Body of pancreas (tissue), 4 donors: ENCODE measurements around the gene FATE1.

ENCODE experiments used
- POLR2A ChIP-seq, 3 donors: fragments of 450-650 bp; IDR thresholded peaks; one replicate each; pipeline ENCODE4 v1.6.1; 2016; ENCODE audit warnings: antibody characterized with exemption in 3 of 3, mild to moderate bottlenecking in 2 of 3
- TF ChIP-seq, protein P1 (sequence below), 7 experiments: fragments of 450-650 bp in 4 of 7; fragments of 200-600 bp in 3 of 7; sonication (generic) in 3 of 7; IDR thresholded peaks; one replicate each; pipeline ENCODE4 v1.5.1; 2016 to 2019; ENCODE audit warnings: antibody characterized with exemption in 7 of 7

- TF ChIP-seq POLR2A (IDR thresholded peaks at IDR 0.05) = no peak
- TF ChIP-seq, protein P1, sequence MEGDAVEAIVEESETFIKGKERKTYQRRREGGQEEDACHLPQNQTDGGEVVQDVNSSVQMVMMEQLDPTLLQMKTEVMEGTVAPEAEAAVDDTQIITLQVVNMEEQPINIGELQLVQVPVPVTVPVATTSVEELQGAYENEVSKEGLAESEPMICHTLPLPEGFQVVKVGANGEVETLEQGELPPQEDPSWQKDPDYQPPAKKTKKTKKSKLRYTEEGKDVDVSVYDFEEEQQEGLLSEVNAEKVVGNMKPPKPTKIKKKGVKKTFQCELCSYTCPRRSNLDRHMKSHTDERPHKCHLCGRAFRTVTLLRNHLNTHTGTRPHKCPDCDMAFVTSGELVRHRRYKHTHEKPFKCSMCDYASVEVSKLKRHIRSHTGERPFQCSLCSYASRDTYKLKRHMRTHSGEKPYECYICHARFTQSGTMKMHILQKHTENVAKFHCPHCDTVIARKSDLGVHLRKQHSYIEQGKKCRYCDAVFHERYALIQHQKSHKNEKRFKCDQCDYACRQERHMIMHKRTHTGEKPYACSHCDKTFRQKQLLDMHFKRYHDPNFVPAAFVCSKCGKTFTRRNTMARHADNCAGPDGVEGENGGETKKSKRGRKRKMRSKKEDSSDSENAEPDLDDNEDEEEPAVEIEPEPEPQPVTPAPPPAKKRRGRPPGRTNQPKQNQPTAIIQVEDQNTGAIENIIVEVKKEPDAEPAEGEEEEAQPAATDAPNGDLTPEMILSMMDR (IDR thresholded peaks at IDR 0.05) = no peak
Measured at GRCh38 chrX:151675121-151675746, 40.6 kb upstream of the FATE1 start.
